ENCODE results near the gene HPGD.

Gene HPGD

GRCh38 chr4:174461466-174462106 lies 60.7 kb downstream of the HPGD start:
- no peak for DNase-seq

- no peak for DNase-seq
Measured at GRCh38 chr4:174460684-174461083, 61.6 kb downstream of the HPGD start.

GRCh38 chr4:174457468-174457867 lies 64.8 kb downstream of the HPGD start:
- no peak for DNase-seq

- no peak for DNase-seq
Measured at GRCh38 chr4:174454815-174455473, 67.3 kb downstream of the HPGD start.

- no peak for DNase-seq
Measured at GRCh38 chr4:174451718-174452296, 70.5 kb downstream of the HPGD start.

- no peak for DNase-seq
Measured at GRCh38 chr4:174450786-174451125, 71.5 kb downstream of the HPGD start.

GRCh38 chr4:174449944-174450785 lies 72.1 kb downstream of the HPGD start:
- no peak for DNase-seq

GRCh38 chr4:174449152-174449551 lies 73.1 kb downstream of the HPGD start:
- DNase-seq: no peak

GRCh38 chr4:174444390-174444789 lies 77.9 kb downstream of the HPGD start:
- no peak for DNase-seq
